HFFc6 (cell line): ENCODE measurements around the gene ATP2C2. TPM values are rescaled to one million over a fixed set of nuclear protein-coding genes. Genes with fewer than 3 reads are reported as not detected.

Experiments used
- DNase-seq: peaks from one replicate; pipeline ENCODE4 v3.0.0-alpha.2; 2018
- H3K27ac Mint-ChIP-seq: 2 replicates; pipeline ENCODE4 v1.8.0; 2020; ENCODE audit warnings: mild to moderate bottlenecking, mixed read lengths
- H3K27me3 Mint-ChIP-seq: 2 replicates; pipeline ENCODE4 v1.8.0; 2021; ENCODE audit warnings: mild to moderate bottlenecking, moderate library complexity, mixed read lengths; ENCODE audit not compliant: insufficient read depth
- H3K36me3 Mint-ChIP-seq: 2 replicates; pipeline ENCODE4 v1.8.0; 2021; ENCODE audit warnings: low read depth, mixed read lengths
- H3K4me1 Mint-ChIP-seq: 2 replicates; pipeline ENCODE4 v1.8.0; 2020; ENCODE audit warnings: low read depth, mixed read lengths
- H3K4me3 Mint-ChIP-seq: 2 replicates; pipeline ENCODE4 v1.8.0; 2020; ENCODE audit warnings: mild to moderate bottlenecking, moderate library complexity, mixed read lengths
- H3K9me3 Mint-ChIP-seq: 2 replicates; pipeline ENCODE4 v1.8.0; 2020; ENCODE audit warnings: mild to moderate bottlenecking, mixed read lengths
- CTCF ChIP-seq: fragments of 200-600 bp; sonication (generic); IDR thresholded peaks from 2 replicates; pipeline ENCODE4 v1.5.0; 2021; ENCODE audit warnings: antibody characterized with exemption, mild to moderate bottlenecking
- total RNA-seq, 6 experiments: library from RNA; stranded (reverse); fragmentation: NEBNext Ultra II Directional; extraction: Animal tissue kit (Norgen Biotek cat#: 25700); gene quantifications; 2 replicates in 1 of 6; 3 replicates in 5 of 6; pipeline ENCODE4 v1.2.3, GENCODE V29; 2021

ATP2C2 gene
- total RNA-seq, 6 experiments from 2014 or later: not detected

DNA sequence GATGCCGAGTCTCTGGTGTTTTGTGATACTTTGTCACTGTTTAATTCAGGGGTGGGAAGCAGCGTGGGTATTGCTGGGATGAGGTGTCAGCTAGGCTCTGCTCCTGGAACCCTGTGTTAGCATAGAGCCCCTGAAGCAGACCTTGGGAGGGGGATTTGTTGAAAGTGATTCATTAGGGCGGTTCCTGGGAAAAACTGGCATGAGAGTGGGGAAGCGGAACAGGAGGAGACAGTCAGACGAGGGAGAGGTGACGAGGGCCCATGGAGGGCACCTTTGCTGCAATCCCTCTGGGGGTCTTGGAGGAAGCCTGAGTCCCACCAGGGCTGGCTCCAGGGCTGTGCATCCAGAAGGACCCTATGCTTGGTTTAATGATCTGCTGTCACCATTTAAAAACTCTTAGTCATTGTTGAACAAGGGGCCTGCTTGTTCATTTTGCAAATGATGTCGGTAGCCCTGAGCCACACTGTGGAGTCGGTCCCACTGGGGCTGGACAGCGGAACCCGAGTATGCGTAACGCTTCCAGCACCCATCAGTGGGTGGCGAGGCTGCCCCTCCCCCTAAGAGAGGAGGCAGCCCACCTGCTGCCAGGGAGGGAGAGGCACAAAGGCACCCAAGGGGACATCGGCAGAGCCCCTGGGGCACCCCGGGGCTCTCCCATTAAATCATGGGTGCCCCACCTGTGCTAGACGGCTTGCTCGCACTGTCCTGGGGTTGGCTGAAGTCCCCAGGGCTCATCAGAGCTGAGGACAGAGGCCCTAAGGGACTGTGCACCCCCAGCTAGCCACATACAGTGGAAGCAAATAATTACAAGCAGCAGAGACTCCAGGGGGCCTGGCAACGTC is 38.3 kb upstream of the ATP2C2 start:
- Mint-ChIP-seq H3K4me3 (no peak overlapping the region), H3K9me3 (peaks cover 7% of the 10 kb centered on the region; the same call in 1 of the 2 replicates), H3K4me1 (peaks cover 12% of the 10 kb centered on the region), H3K27me3 (peaks cover 26% of the 10 kb centered on the region), H3K36me3 (peaks cover 5% of the 10 kb centered on the region), H3K27ac (no peak overlapping the region)
- no peak for TF ChIP-seq CTCF
- DNase-seq: no peak

- Mint-ChIP-seq H3K36me3 (peaks cover 5% of the 10 kb centered on the region), H3K9me3 (peaks cover 7% of the 10 kb centered on the region; the same call in 1 of the 2 replicates), H3K4me1 (peaks cover 12% of the 10 kb centered on the region), H3K27ac (no peak overlapping the region), H3K27me3 (peaks cover 26% of the 10 kb centered on the region), H3K4me3 (no peak overlapping the region)
- DNase-seq: no peak
- TF ChIP-seq CTCF: no peak
Observed at GRCh38 chr16:84330685-84331050, 37.7 kb upstream of the ATP2C2 start.

DNA sequence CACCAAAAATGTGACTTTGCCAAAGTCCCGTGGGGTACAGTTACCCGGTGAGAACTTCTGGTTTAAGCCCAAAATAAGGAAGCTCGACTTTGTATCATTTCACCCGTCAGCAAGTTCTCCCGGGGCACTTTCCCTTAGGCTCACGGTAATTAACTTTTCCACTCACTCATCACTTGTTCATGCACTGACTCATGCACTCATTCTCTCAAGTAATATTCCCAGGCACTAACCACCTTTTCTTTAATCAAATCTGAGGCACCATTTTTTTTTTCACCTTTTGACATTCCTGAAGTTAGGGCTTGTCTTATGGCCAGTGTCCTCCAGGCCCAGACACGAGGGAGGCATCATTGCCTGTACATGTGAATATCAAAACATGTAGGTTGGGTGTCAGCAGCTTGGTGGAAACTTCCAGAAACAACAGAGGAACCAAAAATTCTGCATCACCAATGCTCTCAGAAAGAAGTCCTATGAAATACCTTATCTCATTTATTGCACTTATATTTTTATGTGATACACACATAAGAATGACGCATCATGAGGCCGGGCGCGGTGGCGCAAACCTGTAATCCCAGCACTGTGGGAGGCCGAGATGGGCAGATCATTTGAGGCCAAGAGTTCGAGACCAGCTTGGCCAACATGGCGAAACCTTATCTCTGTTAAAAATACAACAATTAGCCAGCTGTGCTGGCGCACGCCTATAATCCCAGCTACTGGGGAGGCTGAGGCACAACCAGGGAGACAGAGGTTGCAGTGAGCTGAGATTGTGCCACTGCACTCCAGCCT is 36.1 kb upstream of the ATP2C2 start:
- Mint-ChIP-seq H3K4me1 (peaks cover 12% of the 10 kb centered on the region), H3K9me3 (peaks cover 12% of the 10 kb centered on the region), H3K4me3 (no peak overlapping the region)

DNA sequence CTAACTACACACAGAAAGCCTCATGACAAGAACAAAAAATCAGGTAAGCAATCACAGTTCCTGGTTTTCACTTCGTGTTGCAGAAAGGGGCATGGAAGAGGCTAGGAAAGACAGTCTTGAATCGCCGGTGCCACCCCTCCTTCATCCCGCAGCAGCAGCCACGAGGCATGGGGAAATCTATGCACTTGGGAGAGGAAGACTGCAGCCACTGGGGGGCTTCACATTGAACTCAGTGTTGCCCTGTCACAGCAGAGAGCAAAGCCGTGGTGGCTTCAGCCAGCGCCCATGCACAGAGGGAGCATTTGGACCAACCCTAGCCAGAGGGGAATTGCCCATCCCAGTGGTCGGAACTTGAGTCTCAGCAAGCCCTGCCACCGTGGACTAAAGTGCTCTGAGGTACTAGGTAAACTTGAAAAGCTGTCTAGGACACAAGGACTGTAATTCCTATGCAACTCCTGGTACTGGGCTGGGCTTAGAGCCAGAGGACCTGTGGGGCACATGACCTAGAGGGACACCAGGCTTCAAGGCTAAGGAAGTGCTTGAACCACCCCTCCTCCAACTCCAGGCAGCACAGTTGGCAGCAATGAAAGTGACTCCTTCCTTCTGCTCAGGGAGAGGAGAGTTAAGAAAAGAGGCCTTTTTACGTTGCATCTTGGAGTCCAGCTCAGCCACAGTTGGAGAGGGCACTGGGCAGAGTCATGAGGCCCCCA is 35.2 kb upstream of the ATP2C2 start:
- TF ChIP-seq CTCF: no peak
- no peak overlapping the region for H3K27ac Mint-ChIP-seq
- H3K27me3 Mint-ChIP-seq: peaks cover 27% of the 10 kb centered on the region
- H3K36me3 Mint-ChIP-seq: peaks cover 8% of the 10 kb centered on the region
- no peak for DNase-seq
- H3K9me3 Mint-ChIP-seq: peaks cover 10% of the 10 kb centered on the region
- no peak overlapping the region for H3K4me3 Mint-ChIP-seq
- peaks cover 12% of the 10 kb centered on the region for H3K4me1 Mint-ChIP-seq

More for the DNA sequence above, 36.1 kb upstream of the ATP2C2 start:
- Mint-ChIP-seq H3K27ac (no peak overlapping the region), H3K27me3 (peaks cover 27% of the 10 kb centered on the region), H3K36me3 (peaks cover 9% of the 10 kb centered on the region)
- DNase-seq: peak; percentile 28
- TF ChIP-seq CTCF: no peak

- TF ChIP-seq CTCF: no peak
- peaks cover 8% of the 10 kb centered on the region for H3K36me3 Mint-ChIP-seq
- H3K27me3 Mint-ChIP-seq: peaks cover 28% of the 10 kb centered on the region
- peaks cover 10% of the 10 kb centered on the region for H3K9me3 Mint-ChIP-seq
- no peak for DNase-seq
- H3K4me3 Mint-ChIP-seq: no peak overlapping the region
- no peak overlapping the region for H3K27ac Mint-ChIP-seq
- H3K4me1 Mint-ChIP-seq: peaks cover 12% of the 10 kb centered on the region
Observed at GRCh38 chr16:84334058-84334457, 34.3 kb upstream of the ATP2C2 start.
